T1000 (cell line): ENCODE data around the gene C19orf38.

Experiments
- DNase-seq: peaks from one replicate; lab custom pipeline; 2025; ENCODE audit warnings: mixed read lengths; lab: John Stamatoyannopoulos, UW

The C19orf38 gene

DNA sequence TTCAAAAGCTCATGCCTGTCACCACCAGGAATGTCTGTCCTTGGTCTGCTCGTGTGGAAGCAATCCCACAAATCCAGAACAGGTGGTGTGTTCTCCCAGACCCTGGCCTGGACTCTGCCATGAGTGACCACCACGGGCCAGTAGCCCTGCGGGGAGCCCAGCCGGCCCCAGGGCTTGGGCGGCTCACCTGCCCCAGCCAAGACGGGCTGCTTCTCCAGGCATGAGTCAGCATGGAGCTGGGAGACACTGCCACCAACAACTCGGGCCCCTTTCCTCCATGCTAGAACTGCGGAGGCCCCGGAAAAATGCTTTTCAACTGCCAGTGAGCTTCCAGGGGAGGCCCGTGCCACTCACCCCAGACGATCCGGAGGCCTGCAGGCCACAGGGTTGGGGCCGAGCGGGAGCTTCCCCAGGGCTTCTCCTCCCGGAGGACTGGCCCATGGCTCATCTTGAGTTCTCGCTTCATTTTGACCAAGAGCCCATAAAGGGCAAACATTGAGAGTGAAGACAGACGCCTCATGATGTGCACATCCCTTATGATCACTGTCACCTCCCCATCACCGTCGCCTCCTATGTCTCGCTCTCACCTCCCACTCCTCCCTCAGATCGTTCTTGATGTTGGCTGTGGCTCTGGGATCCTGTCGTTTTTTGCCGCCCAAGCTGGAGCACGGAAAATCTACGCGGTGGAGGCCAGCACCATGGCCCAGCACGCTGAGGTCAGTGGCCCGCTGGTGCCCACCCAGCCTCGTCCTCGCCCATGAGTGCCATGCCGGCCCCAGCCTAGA lies 63.6 kb downstream of the C19orf38 start:
- no peak for DNase-seq

DNA sequence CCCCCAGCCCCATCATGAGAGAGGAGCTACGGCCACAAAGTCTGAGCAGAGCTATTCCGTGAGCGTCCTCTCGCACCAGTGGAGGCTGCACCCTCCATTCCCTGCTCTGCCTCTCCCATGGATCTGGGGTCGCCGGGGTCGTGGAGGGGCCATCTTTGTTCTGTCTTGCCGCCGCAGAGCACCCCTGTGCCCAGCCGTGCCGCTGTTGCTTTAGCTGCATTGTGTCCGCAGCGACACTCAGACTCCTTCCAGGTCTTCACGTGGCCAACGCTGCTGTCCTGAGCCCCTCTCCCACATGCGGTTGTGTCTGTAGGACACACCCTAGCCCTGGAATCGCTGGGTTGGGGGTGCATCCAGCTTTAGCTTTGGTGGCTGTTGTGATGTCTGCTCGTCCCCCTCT lies 64.4 kb downstream of the C19orf38 start:
- no peak for DNase-seq

DNA sequence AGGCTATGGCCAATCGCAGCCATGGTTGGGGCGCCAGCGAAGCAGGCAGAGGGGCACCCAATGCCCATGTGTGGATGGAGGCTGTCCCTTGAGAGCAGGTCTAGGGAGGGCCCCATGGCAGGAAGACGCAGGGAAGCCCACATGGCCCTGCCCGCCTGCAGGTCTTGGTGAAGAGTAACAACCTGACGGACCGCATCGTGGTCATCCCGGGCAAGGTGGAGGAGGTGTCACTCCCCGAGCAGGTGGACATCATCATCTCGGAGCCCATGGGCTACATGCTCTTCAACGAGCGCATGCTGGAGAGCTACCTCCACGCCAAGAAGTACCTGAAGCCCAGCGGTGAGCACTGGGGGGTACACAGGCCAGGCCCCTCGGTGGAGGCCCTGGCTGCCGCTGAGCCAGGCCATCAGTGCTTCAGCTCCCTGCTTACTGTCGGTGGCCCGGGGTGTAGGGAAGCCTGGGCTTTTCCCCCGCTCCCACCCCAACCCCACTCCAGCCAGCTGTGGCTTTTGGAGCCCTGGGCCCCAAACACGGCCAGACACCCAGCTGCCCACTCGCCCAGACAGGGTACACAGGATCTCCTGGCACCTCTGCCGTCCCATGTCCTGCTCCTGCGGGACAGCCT lies 65.6 kb downstream of the C19orf38 start:
- DNase-seq = no peak

DNA sequence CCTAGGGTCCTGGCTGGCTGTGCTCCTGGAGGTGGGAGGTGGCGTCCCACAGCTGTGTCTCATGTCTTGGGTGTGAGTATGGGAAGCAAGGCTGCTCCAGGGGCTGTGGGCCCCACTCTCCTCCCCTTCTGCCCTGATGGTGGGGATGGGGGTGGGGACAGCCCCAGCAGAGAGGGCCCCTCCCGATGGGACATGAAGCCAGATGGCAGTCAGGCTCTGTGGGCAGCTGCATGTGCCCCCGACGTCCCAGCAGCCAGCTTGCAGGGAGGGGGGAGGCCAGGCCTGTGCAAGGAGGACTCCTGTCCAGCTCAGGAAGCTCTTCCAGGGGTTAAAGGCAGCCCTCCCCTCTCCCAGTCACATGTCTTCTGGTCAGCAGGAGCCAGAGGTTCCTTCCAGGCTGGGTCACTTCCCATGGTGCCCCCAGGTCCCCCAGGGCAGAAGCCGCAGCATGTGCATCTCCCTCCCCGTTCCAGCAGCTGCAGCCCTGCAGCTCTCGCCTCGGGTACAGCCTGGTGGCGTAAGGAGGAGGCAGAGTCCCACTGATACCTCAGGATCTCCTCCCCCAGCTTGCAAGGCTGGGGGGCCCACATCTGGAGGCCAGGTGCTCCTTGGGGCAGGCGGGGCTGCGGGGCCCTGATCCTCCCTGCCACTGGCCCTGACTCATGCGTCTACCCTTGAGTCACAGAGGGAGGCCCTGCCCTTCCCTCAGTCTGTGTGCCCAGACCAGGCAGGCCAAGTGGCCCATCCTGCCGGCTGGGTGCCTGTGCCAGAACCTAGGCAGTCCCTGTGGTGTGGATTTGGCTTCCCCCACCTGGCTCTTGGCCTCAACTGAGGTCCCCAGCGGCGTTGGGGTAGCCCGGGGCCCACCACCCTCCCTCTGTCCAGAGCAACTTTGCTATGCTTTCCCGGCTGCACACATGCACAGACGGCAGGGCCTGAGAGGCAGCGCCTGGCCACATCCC lies 67.2 kb downstream of the C19orf38 start:
- DNase-seq = peak; percentile 40

GRCh38 chr19:10916602-10917001 lies 68.4 kb downstream of the C19orf38 start:
- no peak for DNase-seq

DNA sequence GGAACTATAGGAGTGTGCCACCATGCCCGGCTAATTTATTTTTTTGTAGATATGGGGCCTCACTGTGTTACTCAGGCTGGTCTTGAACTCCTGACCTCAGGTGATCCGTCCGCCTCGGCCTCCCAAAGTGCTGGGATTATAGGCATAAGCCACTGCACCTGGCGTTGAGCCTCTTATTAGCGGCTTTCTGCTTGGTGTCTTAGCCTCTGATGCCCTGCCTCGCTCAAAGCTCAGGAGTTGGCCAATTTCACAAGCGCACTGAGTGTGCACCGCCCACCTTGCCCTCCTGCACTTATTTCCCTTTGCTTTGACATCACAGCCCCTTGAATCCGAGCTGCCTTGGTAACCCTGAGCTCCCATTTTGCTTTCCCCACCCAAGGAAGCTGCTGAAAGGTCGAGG lies 70.1 kb downstream of the C19orf38 start:
- no peak for DNase-seq
